ENCODE data around the gene CEP70.

Gene CEP70

GRCh38 chr3:138464491-138464860, 129.6 kb downstream of the CEP70 start:
- TF ChIP-seq CTCF (IDR thresholded peaks at IDR 0.05; ENCODE audit: low read depth, low read length) = no peak
- no peak overlapping the region for H3K4me3 ChIP-seq (ENCODE audit: low read depth, low read length)

GRCh38 chr3:138463724-138464490, 130.2 kb downstream of the CEP70 start:
- H3K4me3 ChIP-seq (ENCODE audit: low read depth, low read length) = no peak overlapping the region
- TF ChIP-seq CTCF (IDR thresholded peaks at IDR 0.05; ENCODE audit: low read depth, low read length) = no peak

GRCh38 chr3:138461896-138462295, 132.2 kb downstream of the CEP70 start:
- no peak for TF ChIP-seq CTCF (IDR thresholded peaks at IDR 0.05; ENCODE audit: low read depth, low read length)
- no peak overlapping the region for H3K4me3 ChIP-seq (ENCODE audit: low read depth, low read length)

- no peak for TF ChIP-seq CTCF (IDR thresholded peaks at IDR 0.05; ENCODE audit: low read depth, low read length)
Observed at GRCh38 chr3:138461246-138461645, 132.8 kb downstream of the CEP70 start.

GRCh38 chr3:138460536-138461205, 133.4 kb downstream of the CEP70 start:
- H3K4me3 ChIP-seq (ENCODE audit: low read depth, low read length) = no peak overlapping the region
- no peak for TF ChIP-seq CTCF (IDR thresholded peaks at IDR 0.05; ENCODE audit: low read depth, low read length)

More at GRCh38 chr3:138461246-138461645, 132.8 kb downstream of the CEP70 start:
- no peak overlapping the region for H3K4me3 ChIP-seq (ENCODE audit: low read depth, low read length)

- no peak overlapping the region for H3K4me3 ChIP-seq (ENCODE audit: low read depth, low read length)
- TF ChIP-seq CTCF (IDR thresholded peaks at IDR 0.05; ENCODE audit: low read depth, low read length) = no peak
Observed at GRCh38 chr3:138459619-138460535, 134.2 kb downstream of the CEP70 start.

Measured in WI38 (cell line).